Measurements from ENCODE around the gene SLC49A4. TPM values are rescaled to one million over a fixed set of nuclear protein-coding genes. Genes with fewer than 3 reads are reported as not detected.

SLC49A4 gene
- total and polyA plus RNA-seq, 12 donors = 2.2 to 40.8 (median 17.5) TPM

DNA sequence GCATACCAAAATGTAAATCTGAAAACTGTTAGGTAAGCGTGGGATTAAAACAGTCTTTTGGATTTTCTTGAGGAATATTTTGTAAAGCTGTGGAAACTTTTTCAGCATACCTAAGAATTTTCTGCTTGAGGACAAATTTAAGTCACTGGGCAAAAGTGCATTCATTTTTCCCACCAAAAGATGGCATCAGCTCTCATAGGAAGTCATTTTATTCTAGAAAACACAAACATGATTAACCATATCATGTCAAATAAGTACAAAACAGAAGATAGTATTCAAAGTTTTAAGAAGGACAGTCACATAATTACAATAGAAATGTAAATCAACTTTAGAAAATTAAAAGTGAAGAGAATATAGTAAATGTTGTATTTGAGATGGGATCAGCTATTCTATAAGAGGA lies 63.5 kb downstream of the SLC49A4 start:
- Histone ChIP-seq H3K27me3 (no peaks in the 10 kb centered on the region), H3K27ac (no peak overlapping the region), H3K36me3 (replicated peaks in 1 of 2) (peaks cover 0 to 14% of the 10 kb centered on the region in 2 donors), H3K4me1 (replicated peaks in 1 of 2) (peaks cover 0 to 3% of the 10 kb centered on the region in 2 donors), H3K9me3 (replicated peaks in 1 of 3) (no peaks in the 10 kb centered on the region), H3K4me3 (no peak overlapping the region)
- no peak for DNase-seq
- intact Hi-C loops (cut with DNase I) = no loop called here
- no peak for TF ChIP-seq POLR2A (IDR thresholded peaks at IDR 0.05)
- TF ChIP-seq, protein P1, sequence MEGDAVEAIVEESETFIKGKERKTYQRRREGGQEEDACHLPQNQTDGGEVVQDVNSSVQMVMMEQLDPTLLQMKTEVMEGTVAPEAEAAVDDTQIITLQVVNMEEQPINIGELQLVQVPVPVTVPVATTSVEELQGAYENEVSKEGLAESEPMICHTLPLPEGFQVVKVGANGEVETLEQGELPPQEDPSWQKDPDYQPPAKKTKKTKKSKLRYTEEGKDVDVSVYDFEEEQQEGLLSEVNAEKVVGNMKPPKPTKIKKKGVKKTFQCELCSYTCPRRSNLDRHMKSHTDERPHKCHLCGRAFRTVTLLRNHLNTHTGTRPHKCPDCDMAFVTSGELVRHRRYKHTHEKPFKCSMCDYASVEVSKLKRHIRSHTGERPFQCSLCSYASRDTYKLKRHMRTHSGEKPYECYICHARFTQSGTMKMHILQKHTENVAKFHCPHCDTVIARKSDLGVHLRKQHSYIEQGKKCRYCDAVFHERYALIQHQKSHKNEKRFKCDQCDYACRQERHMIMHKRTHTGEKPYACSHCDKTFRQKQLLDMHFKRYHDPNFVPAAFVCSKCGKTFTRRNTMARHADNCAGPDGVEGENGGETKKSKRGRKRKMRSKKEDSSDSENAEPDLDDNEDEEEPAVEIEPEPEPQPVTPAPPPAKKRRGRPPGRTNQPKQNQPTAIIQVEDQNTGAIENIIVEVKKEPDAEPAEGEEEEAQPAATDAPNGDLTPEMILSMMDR (IDR thresholded peaks at IDR 0.05) = peak; percentile 7 to 41 (median 18)
- WGBS, 4 donors = 78 to 94% (median 89%) methylated on average over 1 of the region's 1 CpG

DNA sequence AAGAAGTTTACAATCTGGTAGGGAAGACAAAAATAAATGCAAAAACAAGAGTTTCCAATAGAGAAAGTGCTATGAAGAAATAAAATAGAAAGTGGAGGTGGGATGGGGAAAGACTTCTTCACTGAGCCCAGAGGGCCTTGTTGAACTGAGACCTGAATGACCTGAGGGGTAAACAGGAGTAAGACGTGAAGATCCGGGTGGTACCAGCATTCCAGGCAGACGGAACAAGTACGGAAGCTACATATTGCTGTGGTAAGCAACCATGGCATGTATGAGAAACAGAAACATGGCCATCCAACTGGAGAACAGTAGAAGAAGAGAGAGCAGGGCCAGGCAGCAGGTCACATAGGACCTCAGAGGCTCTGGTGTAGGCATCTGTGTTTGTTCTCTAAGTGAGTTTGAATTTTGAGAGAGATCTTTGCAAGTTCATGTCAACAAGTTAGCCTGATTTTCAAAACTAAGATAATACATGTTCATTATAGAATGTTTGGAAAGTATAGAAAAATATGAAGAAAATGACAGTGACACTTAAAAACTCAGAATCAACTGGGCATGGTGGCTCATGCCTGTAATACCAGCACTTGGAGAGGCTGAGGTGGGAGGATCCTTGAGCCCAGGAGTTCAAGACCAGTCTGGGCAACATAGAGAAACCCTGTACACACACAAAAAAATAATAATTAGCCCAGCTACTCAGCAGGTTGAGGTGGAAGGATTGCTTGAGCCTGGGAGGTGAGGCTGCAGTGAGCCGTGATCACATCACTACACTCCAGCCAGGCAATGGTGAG lies 64.3 kb downstream of the SLC49A4 start:
- TF ChIP-seq POLR2A (IDR thresholded peaks at IDR 0.05) = no peak
- TF ChIP-seq, protein P1 (IDR thresholded peaks at IDR 0.05) = no peak
- Histone ChIP-seq H3K27me3 (no peaks in the 10 kb centered on the region), H3K4me3 (no peak overlapping the region), H3K9me3 (replicated peaks in 1 of 3) (no peaks in the 10 kb centered on the region), H3K4me1 (replicated peaks in 1 of 2) (peaks cover 0 to 3% of the 10 kb centered on the region in 2 donors), H3K36me3 (replicated peaks in 1 of 2) (peaks cover 0 to 14% of the 10 kb centered on the region in 2 donors), H3K27ac (no peak overlapping the region)
- WGBS, 4 donors = 89 to 96% (median 93%) methylated on average over 5 of the region's 5 CpGs
- intact Hi-C loops (cut with DNase I) = no loop called here
- DNase-seq = no peak

DNA sequence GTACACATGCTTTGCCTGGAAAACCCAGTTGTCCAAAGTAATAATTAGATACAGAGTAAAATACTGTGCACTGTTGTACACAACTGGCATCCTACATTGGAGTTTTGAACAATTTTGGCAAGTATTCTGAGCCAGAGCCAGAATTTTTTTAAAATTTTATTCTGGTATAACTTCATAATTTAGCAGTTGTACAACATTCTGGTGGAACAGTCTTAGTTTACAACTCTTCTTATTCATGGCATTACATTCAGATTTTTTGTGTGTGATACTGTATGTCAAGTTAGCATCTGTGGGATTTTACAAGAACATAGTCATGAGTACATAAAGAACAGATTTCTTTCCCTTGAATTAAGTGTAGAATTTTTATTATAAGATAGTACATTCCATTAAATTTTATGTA lies 67.5 kb downstream of the SLC49A4 start:
- Histone ChIP-seq H3K27ac (no peak overlapping the region), H3K9me3 (replicated peaks in 1 of 3) (no peaks in the 10 kb centered on the region), H3K4me1 (replicated peaks in 1 of 2) (no peaks in the 10 kb centered on the region), H3K4me3 (no peak overlapping the region), H3K27me3 (no peaks in the 10 kb centered on the region), H3K36me3 (replicated peaks in 1 of 2) (peaks cover 0 to 14% of the 10 kb centered on the region in 2 donors)
- intact Hi-C loops (cut with DNase I) = no loop called here
- TF ChIP-seq, protein P1 (IDR thresholded peaks at IDR 0.05) = no peak
- TF ChIP-seq POLR2A (IDR thresholded peaks at IDR 0.05) = no peak
- DNase-seq = no peak

DNA sequence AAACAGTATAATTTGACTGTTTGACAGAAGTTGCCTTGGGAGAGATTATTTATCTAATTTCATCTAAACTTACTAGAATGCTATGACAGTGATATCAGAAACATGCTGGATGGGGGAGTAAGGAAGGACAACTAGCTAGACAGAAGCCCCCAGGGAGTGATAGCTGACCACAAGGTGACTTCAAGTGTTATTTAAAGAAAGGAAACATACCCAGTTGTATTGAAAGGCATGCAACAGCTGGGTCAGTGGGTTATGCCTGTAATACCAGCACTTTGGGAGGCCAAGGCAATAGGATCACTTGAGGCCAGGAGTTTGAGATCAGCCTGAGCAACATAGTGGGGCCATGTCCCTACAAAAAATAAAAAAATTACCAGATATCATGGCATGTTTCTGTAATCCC lies 69.6 kb downstream of the SLC49A4 start:
- no peaks in the 10 kb centered on the region for H3K9me3 ChIP-seq (replicated peaks in 1 of 3)
- no peaks in the 10 kb centered on the region for H3K4me1 ChIP-seq (replicated peaks in 1 of 2)
- no peak overlapping the region for H3K4me3 ChIP-seq
- no peak for DNase-seq
- H3K36me3 ChIP-seq (replicated peaks in 1 of 2) = peaks cover 0 to 14% of the 10 kb centered on the region in 2 donors
- no peak overlapping the region for H3K27ac ChIP-seq
- TF ChIP-seq, protein P1 (IDR thresholded peaks at IDR 0.05) = no peak
- no peak for TF ChIP-seq POLR2A (IDR thresholded peaks at IDR 0.05)
- intact Hi-C loops (cut with DNase I) = no loop called here
- no peaks in the 10 kb centered on the region for H3K27me3 ChIP-seq

Measured in adrenal gland (tissue), 12 donors.